ENCODE measurements around the gene CYP20A1.

GRCh38 chr2:203330434-203330833 is 91.6 kb downstream of the CYP20A1 start:
- TF ChIP-seq CTCF (IDR thresholded peaks at IDR 0.05) (no peak), POLR2AphosphoS5 (IDR thresholded peaks at IDR 0.05) (no peak)

Measured in esophagus muscularis mucosa (tissue), 3 donors.